Ovary (tissue), 9 donors: Measurements from ENCODE around the gene TRABD. TPM values are rescaled to one million over a fixed set of nuclear protein-coding genes. Genes with fewer than 3 reads are reported as not detected.
A peak's percentile ranks its signal among the peaks of the same experiment; 100 is the strongest.

Source experiments
- DNase-seq, 5 donors: peaks; one replicate each; pipeline ENCODE4 v3.0.0-alpha.2; 2019 to 2020
- H3K27ac ChIP-seq, 2 donors: fragments of 200-600 bp; one replicate each; pipeline versions ENCODE4 v1.5.1 to v1.8.0; 2019 to 2022
- H3K27me3 ChIP-seq: fragments of 200-600 bp; one replicate; pipeline ENCODE4 v1.8.0; 2022
- H3K36me3 ChIP-seq: fragments of 200-600 bp; sonication (generic); one replicate; pipeline ENCODE4 v1.5.1; 2019
- H3K4me1 ChIP-seq: one replicate; pipeline ENCODE4 v1.8.1; 2013; ENCODE audit warnings: mild to moderate bottlenecking, moderate library complexity; ENCODE audit not compliant: insufficient read depth
- H3K4me3 ChIP-seq: fragments of 200-600 bp; sonication (generic); one replicate; pipeline ENCODE4 v1.5.1; 2017
- H3K9me3 ChIP-seq, 2 donors: fragments of 200-600 bp in 1 of 2; sonication (generic) in 1 of 2; one replicate each; pipeline versions ENCODE4 v1.5.1 to v1.8.1; 2013 to 2019; ENCODE audit warnings: mild to moderate bottlenecking in 1 of 2, moderate library complexity in 1 of 2
- CTCF ChIP-seq, 3 donors: fragments of 450-650 bp in 2 of 3; fragments of 200-600 bp in 1 of 3; IDR thresholded peaks; one replicate each; pipeline versions ENCODE4 v1.5.1 to v1.8.0; 2016 to 2022; ENCODE audit warnings: antibody characterized with exemption in 3 of 3, mild to moderate bottlenecking in 1 of 3
- EP300 ChIP-seq: sonication (generic); formaldehyde crosslinking; IDR thresholded peaks from one replicate; pipeline ENCODE4 v1.6.1; 2017; ENCODE audit warnings: antibody characterized with exemption
- POLR2A ChIP-seq: fragments of 450-650 bp; IDR thresholded peaks from one replicate; pipeline ENCODE4 v1.6.1; 2017; ENCODE audit warnings: antibody characterized with exemption, mild to moderate bottlenecking, moderate library complexity
- WGBS, 3 donors: extraction: QIAGEN DNeasy Blood & Tissue Kit in 1 of 3; methylation state at CpG; one replicate each; pipeline versions ENCODE4 v1.1.5 to v1.1.7; 2013 to 2017; 5-methylcytosine and 5-hydroxymethylcytosine counted together
- intact Hi-C, 4 donors: fragments of 100-400 bp; cut with DNase I; formaldehyde crosslinking; loops; one replicate each; pipeline versions ENCODE4 v1.11.0 to v1.15.1; 2022 to 2023
- polyA plus RNA-seq, 2 donors: library from polyadenylated mRNA; stranded (reverse); fragments of 200-250 nt in 1 of 2; fragments of 350-450 nt in 1 of 2; fragmentation: Illumina TruSeq in 1 of 2; extraction: RNeasy Lipid Tissue Mini Kit (QIAGEN cat#74804) in 1 of 2; gene quantifications; one replicate each; pipeline ENCODE4 v1.2.3, GENCODE V29; 2013 to 2014
- total RNA-seq, 7 donors: library from RNA; depleted of rRNA in 2 of 7; stranded (reverse); fragments of >200 nt in 2 of 7; fragmentation: NEBNext Ultra II Directional in 3 of 7; extraction: Animal tissue kit (Norgen Biotek cat#: 25700) in 3 of 7; gene quantifications; one replicate each; pipeline versions ENCODE4 v1.1.0 to v1.2.4, GENCODE V29; 2016 to 2023
- donor health status: DM: no; HTN: no; CAD: no; lungs with moderate emphysema.
- donor health status: DM: no; HTN: no; CAD: no.
- donor health status: Bipolar disorder and iron deficiency.
- donor health status: DM: yes; HTN: yes; CAD: no.
- donor health status: DM: no; HTN: no; CAD: no.
- donor health status: DM: yes; HTN: yes; CAD: no.

The TRABD gene
- total and polyA plus RNA-seq, 9 donors: 0.58 to 35.2 (median 26.1) TPM

- TF ChIP-seq EP300 (no peak), CTCF (IDR thresholded peaks at IDR 0.05) (no peak), POLR2A (no peak)
These were observed 13.7 kb upstream of the TRABD start for GRCh38 chr22:50171965-50172421.

GRCh38 chr22:50173311-50173982, 12.3 kb upstream of the TRABD start:
- intact Hi-C loops: no loop called here
- DNase-seq: peak in 2 of 5 donors; percentile 19 to 28

More at GRCh38 chr22:50171965-50172421, 13.7 kb upstream of the TRABD start:
- Histone ChIP-seq H3K27me3 (no peaks in the 10 kb centered on the region), H3K9me3 (no peaks in the 10 kb centered on the region), H3K4me3 (no peak overlapping the region), H3K27ac (no peak overlapping the region), H3K36me3 (no peaks in the 10 kb centered on the region), H3K4me1 (peaks cover 5% of the 10 kb centered on the region)
- DNase-seq: peak in 2 of 5 donors; percentile 20 to 33
- intact Hi-C loops: no loop called here
- WGBS, 3 donors: 78 to 83% (median 82%) methylated on average over 13 of the region's 13 CpGs

GRCh38 chr22:50173983-50174355, 11.7 kb upstream of the TRABD start:
- no peak for TF ChIP-seq POLR2A

More at GRCh38 chr22:50173311-50173982, 12.3 kb upstream of the TRABD start:
- no peaks in the 10 kb centered on the region for H3K36me3 ChIP-seq
- no peak overlapping the region for H3K4me3 ChIP-seq
- WGBS, 3 donors: 78 to 88% (median 87%) methylated on average over 26 of the region's 26 CpGs
- H3K27ac ChIP-seq: no peak overlapping the region
- peaks cover 5% of the 10 kb centered on the region for H3K4me1 ChIP-seq
- TF ChIP-seq EP300: no peak
- H3K9me3 ChIP-seq: no peaks in the 10 kb centered on the region
- no peaks in the 10 kb centered on the region for H3K27me3 ChIP-seq

GRCh38 chr22:50174382-50175190, 11.1 kb upstream of the TRABD start:
- H3K4me1 ChIP-seq: peaks cover 4% of the 10 kb centered on the region
- no peak overlapping the region for H3K4me3 ChIP-seq
- H3K9me3 ChIP-seq: no peaks in the 10 kb centered on the region
- H3K27me3 ChIP-seq: no peaks in the 10 kb centered on the region
- peak in 2 of 5 donors; percentile 21 to 31 for DNase-seq
- intact Hi-C loops: no loop called here
- H3K36me3 ChIP-seq: no peaks in the 10 kb centered on the region
- WGBS, 3 donors: 86 to 92% (median 91%) methylated on average over 18 to 27 of the region's 27 CpGs
- no peak for TF ChIP-seq EP300
- no peak for TF ChIP-seq CTCF (IDR thresholded peaks at IDR 0.05)
- no peak for TF ChIP-seq POLR2A
- no peak overlapping the region for H3K27ac ChIP-seq

More at GRCh38 chr22:50173983-50174355, 11.7 kb upstream of the TRABD start:
- intact Hi-C loops: no loop called here
- peaks cover 5% of the 10 kb centered on the region for H3K4me1 ChIP-seq
- H3K27ac ChIP-seq: no peak overlapping the region
- WGBS, 3 donors: 84 to 100% (median 92%) methylated on average over 6 of the region's 6 CpGs
- no peaks in the 10 kb centered on the region for H3K9me3 ChIP-seq
- no peaks in the 10 kb centered on the region for H3K36me3 ChIP-seq
- H3K4me3 ChIP-seq: no peak overlapping the region
- DNase-seq: no peak
- no peaks in the 10 kb centered on the region for H3K27me3 ChIP-seq

- no peaks in the 10 kb centered on the region for H3K9me3 ChIP-seq
- H3K36me3 ChIP-seq: no peaks in the 10 kb centered on the region
- intact Hi-C loops: no loop called here
- TF ChIP-seq CTCF (IDR thresholded peaks at IDR 0.05) (no peak), POLR2A (no peak), EP300 (no peak)
- H3K4me1 ChIP-seq: peaks cover 4% of the 10 kb centered on the region
- DNase-seq: no peak
- H3K27ac ChIP-seq: no peak overlapping the region
- H3K27me3 ChIP-seq: no peaks in the 10 kb centered on the region
- no peak overlapping the region for H3K4me3 ChIP-seq
- WGBS, 3 donors: 83 to 89% (median 85%) methylated on average over 6 of the region's 6 CpGs
These were observed 10.6 kb upstream of the TRABD start for GRCh38 chr22:50175191-50175461.
